Gastrocnemius medialis (tissue), 4 donors: ENCODE data around the gene LIPH. TPM values are rescaled to one million over a fixed set of nuclear protein-coding genes. Genes with fewer than 3 reads are reported as not detected.

ENCODE experiments used
- ATAC-seq, 2 donors: fragments of 150-250 bp; one replicate each; pipeline ENCODE4 v1.9.1; 2016
- DNase-seq, 2 donors: peaks; one replicate each; pipeline ENCODE4 v3.0.0-alpha.2; 2019
- H3K27ac ChIP-seq, 4 donors: fragments of 200-600 bp; sonication (generic); 1 replicate in 1 of 4; 2 replicates in 3 of 4; pipeline ENCODE4 v1.5.1; 2016 to 2018; ENCODE audit warnings: mild to moderate bottlenecking in 2 of 4, moderate library complexity in 1 of 4
- H3K27me3 ChIP-seq, 3 donors: fragments of 200-600 bp; sonication (generic) in 2 of 3; 1 replicate in 1 of 3; 2 replicates in 2 of 3; pipeline versions ENCODE4 v1.5.1 to v1.6.0; 2016 to 2019; ENCODE audit warnings: mild to moderate bottlenecking in 1 of 3, moderate library complexity in 1 of 3
- H3K36me3 ChIP-seq, 2 donors: fragments of 200-600 bp; sonication (generic) in 1 of 2; one replicate each; pipeline ENCODE4 v1.5.1; 2017 to 2018
- H3K4me1 ChIP-seq, 2 donors: fragments of 200-600 bp; sonication (generic) in 1 of 2; one replicate each; pipeline ENCODE4 v1.5.1; 2016 to 2017; ENCODE audit warnings: mild to moderate bottlenecking in 2 of 2
- H3K4me3 ChIP-seq, 4 donors: fragments of 200-600 bp; sonication (generic) in 3 of 4; 1 replicate in 1 of 4; 2 replicates in 3 of 4; pipeline ENCODE4 v1.5.1; 2016 to 2019; ENCODE audit warnings: mild to moderate bottlenecking in 2 of 4
- H3K9me3 ChIP-seq, 3 donors: fragments of 200-600 bp; sonication (generic) in 2 of 3; 1 replicate in 1 of 3; 2 replicates in 2 of 3; pipeline ENCODE4 v1.5.1; 2016 to 2019
- POLR2A ChIP-seq, 2 donors: fragments of 450-650 bp; IDR thresholded peaks; one replicate each; pipeline ENCODE4 v1.6.1; 2017; ENCODE audit warnings: antibody characterized with exemption in 2 of 2, mild to moderate bottlenecking in 2 of 2, moderate library complexity in 2 of 2
- in situ Hi-C, 4 donors: fragments of 200-750 bp; cut with MboI; loops; one replicate each; pipeline versions ENCODE4 v1.15.0 to v1.8.0; 2017; ENCODE audit warnings: low sequenced_read_pairs in 4 of 4
- intact Hi-C: fragments of 100-400 bp; cut with DNase I; formaldehyde crosslinking; loops from one replicate; pipeline ENCODE4 v1.15.1; 2023; ENCODE audit warnings: low total_unique reads
- total RNA-seq, 4 donors: library from RNA; depleted of rRNA; stranded (reverse); fragments of >200 nt; gene quantifications; one replicate each; pipeline versions ENCODE4 v1.1.0 to v1.2.3, GENCODE V29; 2016
- TF ChIP-seq, protein P1 (sequence below), 5 experiments: fragments of 450-650 bp in 3 of 5; fragments of 200-600 bp in 2 of 5; sonication (generic) in 2 of 5; IDR thresholded peaks in 4 of 5; conservative IDR thresholded peaks in 1 of 5; 1 replicate in 4 of 5; 2 replicates in 1 of 5; pipeline ENCODE4 v1.5.1; 2016 to 2019; ENCODE audit warnings: antibody characterized with exemption in 5 of 5, mild to moderate bottlenecking in 3 of 5, moderate library complexity in 3 of 5

The LIPH gene
- total RNA-seq, 4 donors from 2014 or later: 0.11 to 0.41 TPM; not detected in 2

DNA sequence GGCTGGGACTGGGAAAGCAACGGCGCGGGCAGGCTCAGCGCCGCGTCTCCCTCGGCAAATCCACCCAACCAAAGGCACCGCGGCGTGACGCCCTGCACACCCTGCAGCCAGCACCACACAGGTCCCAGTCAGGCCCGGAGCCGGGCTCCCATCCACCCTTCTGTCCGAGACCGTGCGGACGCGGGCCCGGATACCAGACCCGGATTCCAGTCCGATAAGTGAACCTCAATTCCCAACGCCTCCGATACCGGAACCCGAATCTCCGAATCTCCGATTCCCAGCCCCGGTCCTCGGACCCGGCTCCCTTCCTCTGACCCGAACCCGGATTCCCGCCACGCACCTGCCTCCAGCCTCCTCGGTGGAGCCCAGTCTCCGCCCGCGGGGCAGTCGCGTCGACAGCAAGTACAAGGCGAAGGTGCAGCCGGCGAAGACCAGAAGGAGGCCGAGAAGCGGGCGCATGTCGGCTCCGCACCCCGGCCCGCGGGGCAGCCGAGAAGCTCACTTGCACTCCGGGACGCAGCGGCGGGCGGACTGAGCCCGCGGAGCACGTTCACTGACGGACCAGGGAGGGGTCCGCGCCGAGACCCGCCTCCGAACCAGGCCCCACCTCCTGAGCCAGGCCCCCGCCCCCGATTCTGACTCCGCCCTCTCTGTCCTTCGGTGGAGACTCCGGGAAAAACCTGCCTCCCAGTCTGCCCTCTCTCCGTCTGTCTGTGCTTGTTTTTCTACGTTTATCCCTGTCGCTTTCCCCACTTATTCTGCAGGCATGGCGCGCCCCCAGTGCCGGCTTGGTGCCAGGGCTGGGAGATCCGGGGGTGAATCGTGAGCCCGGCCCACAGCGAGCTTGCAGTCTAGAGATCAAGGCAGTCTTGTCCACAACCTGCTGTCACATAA, 53.6 kb downstream of the LIPH start, which contains the start of gene TMEM41A:
Gene TMEM41A (minus strand): TSS at position 533 of the 894 bp plus-strand sequence. CDS start 74 bp downstream, at position 459.
- Histone ChIP-seq H3K9me3 (no peaks in the 10 kb centered on the region), H3K36me3 (peaks cover 0 to 30% of the 10 kb centered on the region in 2 donors), H3K4me1 (peaks cover 16% of the 10 kb centered on the region in 2 donors), H3K27me3 (no peaks in the 10 kb centered on the region), H3K27ac (peak within 1 kb of the TSS; percentile 80 to 89 (median 84)), H3K4me3 (peak within 1 kb of the TSS; percentile 74 to 96 (median 90))
- ATAC-seq (peak; percentile 92), DNase-seq (peak; percentile 83 to 89)
- in situ Hi-C loops: loop anchor here in 1 of 4 donors (10.0 kb wide), 1 partner anchor 86 kb away; the partner anchor contains the start of gene SENP2
- TF ChIP-seq, protein P1, sequence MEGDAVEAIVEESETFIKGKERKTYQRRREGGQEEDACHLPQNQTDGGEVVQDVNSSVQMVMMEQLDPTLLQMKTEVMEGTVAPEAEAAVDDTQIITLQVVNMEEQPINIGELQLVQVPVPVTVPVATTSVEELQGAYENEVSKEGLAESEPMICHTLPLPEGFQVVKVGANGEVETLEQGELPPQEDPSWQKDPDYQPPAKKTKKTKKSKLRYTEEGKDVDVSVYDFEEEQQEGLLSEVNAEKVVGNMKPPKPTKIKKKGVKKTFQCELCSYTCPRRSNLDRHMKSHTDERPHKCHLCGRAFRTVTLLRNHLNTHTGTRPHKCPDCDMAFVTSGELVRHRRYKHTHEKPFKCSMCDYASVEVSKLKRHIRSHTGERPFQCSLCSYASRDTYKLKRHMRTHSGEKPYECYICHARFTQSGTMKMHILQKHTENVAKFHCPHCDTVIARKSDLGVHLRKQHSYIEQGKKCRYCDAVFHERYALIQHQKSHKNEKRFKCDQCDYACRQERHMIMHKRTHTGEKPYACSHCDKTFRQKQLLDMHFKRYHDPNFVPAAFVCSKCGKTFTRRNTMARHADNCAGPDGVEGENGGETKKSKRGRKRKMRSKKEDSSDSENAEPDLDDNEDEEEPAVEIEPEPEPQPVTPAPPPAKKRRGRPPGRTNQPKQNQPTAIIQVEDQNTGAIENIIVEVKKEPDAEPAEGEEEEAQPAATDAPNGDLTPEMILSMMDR (IDR thresholded peaks at IDR 0.05 in 4 of 5, conservative IDR thresholded peaks at IDR 0.05 in 1 of 5): no peak
- peak; percentile 73 to 89 for TF ChIP-seq POLR2A (IDR thresholded peaks at IDR 0.05)
- intact Hi-C loops: loop anchor here (2.0 kb wide), 2 partner anchors 88 to 144 kb away; partner anchors contain the start of gene SENP2

DNA sequence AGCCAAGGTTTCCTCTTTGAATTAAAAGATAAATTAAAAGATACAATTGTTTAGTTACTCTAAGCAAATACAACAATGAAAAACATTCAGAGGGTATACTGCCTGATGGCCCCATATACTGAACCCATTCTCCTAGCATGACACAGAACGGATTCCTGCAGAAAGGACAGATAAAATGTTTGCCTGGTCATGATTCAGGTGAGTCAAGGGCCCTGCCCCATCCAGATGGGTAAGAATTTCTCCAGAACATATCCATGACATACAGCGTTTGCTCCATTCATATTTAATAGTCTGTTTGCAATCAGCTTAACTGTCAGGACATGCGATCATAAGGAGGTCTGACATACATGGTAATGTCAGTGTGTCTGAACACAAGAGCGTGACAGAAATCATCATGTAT, 62.1 kb downstream of the LIPH start:
- TF ChIP-seq, protein P1 (IDR thresholded peaks at IDR 0.05 in 4 of 5, conservative IDR thresholded peaks at IDR 0.05 in 1 of 5): no peak
- no peak for TF ChIP-seq POLR2A (IDR thresholded peaks at IDR 0.05)
- intact Hi-C loops: no loop called here
- no peak overlapping the region for H3K4me3 ChIP-seq
- no peak overlapping the region for H3K27ac ChIP-seq
- H3K4me1 ChIP-seq: no peaks in the 10 kb centered on the region
- H3K36me3 ChIP-seq: peaks cover 0 to 77% of the 10 kb centered on the region in 2 donors
- no peaks in the 10 kb centered on the region for H3K27me3 ChIP-seq
- no peaks in the 10 kb centered on the region for H3K9me3 ChIP-seq
- in situ Hi-C loops: loop anchor here in 1 of 4 donors (10.0 kb wide), 1 partner anchor 95 kb away; the partner anchor contains the start of gene SENP2
- DNase-seq (no peak), ATAC-seq (no peak)

DNA sequence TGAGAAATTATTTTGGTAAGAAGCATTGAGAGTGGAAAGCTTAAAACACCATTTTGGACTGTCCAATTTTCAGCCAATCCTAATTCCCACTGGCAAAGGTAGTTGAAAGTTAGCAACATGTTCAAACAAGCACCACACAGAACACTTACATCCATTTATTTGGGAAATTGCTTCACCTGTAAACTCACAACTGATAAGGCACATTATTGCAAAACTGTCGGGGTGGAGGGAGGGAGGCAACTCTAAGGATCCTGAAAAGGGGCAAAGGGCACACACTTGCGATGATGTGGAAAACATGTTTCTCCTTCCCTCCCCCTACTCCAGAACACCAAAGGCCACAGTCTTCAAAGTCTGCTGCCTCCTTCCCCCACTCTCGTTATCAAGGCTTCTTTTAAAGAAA, 62.9 kb downstream of the LIPH start:
- TF ChIP-seq, protein P1 (IDR thresholded peaks at IDR 0.05 in 4 of 5, conservative IDR thresholded peaks at IDR 0.05 in 1 of 5): no peak
- TF ChIP-seq POLR2A (IDR thresholded peaks at IDR 0.05): no peak
- Histone ChIP-seq H3K4me1 (no peaks in the 10 kb centered on the region), H3K27ac (no peak overlapping the region), H3K36me3 (peaks cover 0 to 70% of the 10 kb centered on the region in 2 donors), H3K27me3 (no peaks in the 10 kb centered on the region), H3K9me3 (no peaks in the 10 kb centered on the region), H3K4me3 (no peak overlapping the region)
- in situ Hi-C loops: no loop called here
- ATAC-seq (no peak), DNase-seq (no peak)
- intact Hi-C loops: no loop called here

DNA sequence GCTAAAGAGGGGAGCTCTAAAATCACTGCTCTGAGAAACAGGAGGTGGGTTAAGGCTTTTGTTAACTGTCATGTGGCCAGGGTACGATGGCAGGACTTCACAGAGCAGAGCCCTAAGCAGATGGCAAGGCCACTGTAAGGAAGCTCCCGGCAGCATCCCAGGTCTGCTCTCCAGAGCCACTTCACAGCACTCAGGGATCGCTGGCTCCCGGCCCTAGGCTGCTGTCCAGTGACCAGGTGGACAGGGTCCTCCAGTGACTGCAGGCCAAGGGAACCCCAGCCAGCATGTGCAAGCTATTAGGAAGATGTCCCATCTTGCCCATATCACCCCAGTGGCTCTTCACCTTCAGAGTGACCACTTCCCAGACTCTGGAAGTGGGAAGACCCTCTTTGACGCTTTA, 63.9 kb downstream of the LIPH start:
- peaks cover 0 to 60% of the 10 kb centered on the region in 2 donors for H3K36me3 ChIP-seq
- no peaks in the 10 kb centered on the region for H3K27me3 ChIP-seq
- ATAC-seq: no peak
- no peak for DNase-seq
- in situ Hi-C loops: no loop called here
- no peaks in the 10 kb centered on the region for H3K4me1 ChIP-seq
- intact Hi-C loops: no loop called here
- H3K4me3 ChIP-seq: no peak overlapping the region
- TF ChIP-seq, protein P1 (IDR thresholded peaks at IDR 0.05 in 4 of 5, conservative IDR thresholded peaks at IDR 0.05 in 1 of 5): no peak
- no peak for TF ChIP-seq POLR2A (IDR thresholded peaks at IDR 0.05)
- H3K27ac ChIP-seq: no peak overlapping the region
- H3K9me3 ChIP-seq: no peaks in the 10 kb centered on the region
